ENCODE results near the gene ARID3A. TPM values are rescaled to one million over a fixed set of nuclear protein-coding genes. Genes with fewer than 3 reads are reported as not detected.

ARID3A gene
- total RNA-seq, 4 donors from 2014 or later = 1.8 to 9.4 (median 5.6) TPM

- H3K4me3 ChIP-seq (ENCODE audit: low read depth, poor library complexity, severe bottlenecking) = peak overlapping the region; percentile 83
- 8 to 10% methylated on average over 31 of the region's 31 CpGs for WGBS, 2 donors
- intact Hi-C loops (cut with DNase I; ENCODE audit: low total_unique reads) = no loop called here
- DNase-seq (ENCODE audit: low spot score in 2 of 2) = no peak
- TF ChIP-seq, protein P1, sequence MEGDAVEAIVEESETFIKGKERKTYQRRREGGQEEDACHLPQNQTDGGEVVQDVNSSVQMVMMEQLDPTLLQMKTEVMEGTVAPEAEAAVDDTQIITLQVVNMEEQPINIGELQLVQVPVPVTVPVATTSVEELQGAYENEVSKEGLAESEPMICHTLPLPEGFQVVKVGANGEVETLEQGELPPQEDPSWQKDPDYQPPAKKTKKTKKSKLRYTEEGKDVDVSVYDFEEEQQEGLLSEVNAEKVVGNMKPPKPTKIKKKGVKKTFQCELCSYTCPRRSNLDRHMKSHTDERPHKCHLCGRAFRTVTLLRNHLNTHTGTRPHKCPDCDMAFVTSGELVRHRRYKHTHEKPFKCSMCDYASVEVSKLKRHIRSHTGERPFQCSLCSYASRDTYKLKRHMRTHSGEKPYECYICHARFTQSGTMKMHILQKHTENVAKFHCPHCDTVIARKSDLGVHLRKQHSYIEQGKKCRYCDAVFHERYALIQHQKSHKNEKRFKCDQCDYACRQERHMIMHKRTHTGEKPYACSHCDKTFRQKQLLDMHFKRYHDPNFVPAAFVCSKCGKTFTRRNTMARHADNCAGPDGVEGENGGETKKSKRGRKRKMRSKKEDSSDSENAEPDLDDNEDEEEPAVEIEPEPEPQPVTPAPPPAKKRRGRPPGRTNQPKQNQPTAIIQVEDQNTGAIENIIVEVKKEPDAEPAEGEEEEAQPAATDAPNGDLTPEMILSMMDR (IDR thresholded peaks at IDR 0.05) = no peak
- TF ChIP-seq POLR2A (IDR thresholded peaks at IDR 0.05) = no peak
Observed at GRCh38 chr19:924553-925086, 1.2 kb upstream of the ARID3A start.

DNA sequence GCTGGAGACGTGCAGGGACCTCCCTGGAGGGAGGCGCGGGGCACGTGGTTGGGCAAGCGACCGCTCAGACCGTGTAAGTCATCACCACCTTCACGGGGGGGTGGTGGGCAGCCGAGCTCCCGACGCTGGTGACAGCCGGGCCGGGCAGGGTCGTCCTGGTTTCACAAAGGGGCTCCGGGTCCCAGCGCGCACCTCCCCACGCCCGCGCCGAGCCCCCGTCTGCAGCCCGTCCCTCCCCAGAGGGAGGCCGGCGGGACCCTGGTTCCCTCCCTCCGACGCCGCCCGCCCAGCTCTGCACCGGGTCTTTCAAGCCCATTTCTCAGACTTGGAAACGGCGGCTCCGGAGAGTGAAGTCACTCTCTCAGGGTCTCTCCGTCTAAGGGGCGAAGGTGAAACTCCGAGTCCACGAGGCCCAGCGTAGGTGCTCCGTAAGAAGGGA is 729 bp upstream of the ARID3A start:
- TF ChIP-seq, protein P1 (IDR thresholded peaks at IDR 0.05) = no peak
- TF ChIP-seq POLR2A (IDR thresholded peaks at IDR 0.05) = no peak
- intact Hi-C loops (cut with DNase I; ENCODE audit: low total_unique reads) = no loop called here
- 1% methylated on average over 22 to 25 of the region's 39 CpGs for WGBS, 2 donors
- H3K4me3 ChIP-seq (ENCODE audit: low read depth, poor library complexity, severe bottlenecking) = peak overlapping the region; percentile 83
- no peak for DNase-seq (ENCODE audit: low spot score in 2 of 2)

DNA sequence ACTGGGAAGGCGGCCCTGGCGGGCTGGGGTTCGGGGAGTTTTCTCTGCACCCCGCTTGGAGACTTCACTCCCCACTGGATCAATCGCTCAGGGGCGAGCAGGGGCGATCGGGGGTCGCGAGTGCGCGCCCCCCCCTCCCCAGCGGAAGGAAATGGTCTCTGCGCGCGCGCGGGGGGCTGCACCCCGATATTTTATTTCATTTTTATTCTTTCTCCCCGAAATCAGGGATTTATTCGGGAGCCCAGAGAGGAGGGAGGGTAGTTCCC is 421 bp downstream of the ARID3A start:
- H3K4me3 ChIP-seq (ENCODE audit: low read depth, poor library complexity, severe bottlenecking) = peak overlapping the region; percentile 83
- intact Hi-C loops (cut with DNase I; ENCODE audit: low total_unique reads) = no loop called here
- WGBS, 2 donors = 1% methylated on average over 12 to 21 of the region's 21 CpGs
- no peak for DNase-seq (ENCODE audit: low spot score in 2 of 2)
- TF ChIP-seq, protein P1 (IDR thresholded peaks at IDR 0.05) = no peak
- no peak for TF ChIP-seq POLR2A (IDR thresholded peaks at IDR 0.05)

DNA sequence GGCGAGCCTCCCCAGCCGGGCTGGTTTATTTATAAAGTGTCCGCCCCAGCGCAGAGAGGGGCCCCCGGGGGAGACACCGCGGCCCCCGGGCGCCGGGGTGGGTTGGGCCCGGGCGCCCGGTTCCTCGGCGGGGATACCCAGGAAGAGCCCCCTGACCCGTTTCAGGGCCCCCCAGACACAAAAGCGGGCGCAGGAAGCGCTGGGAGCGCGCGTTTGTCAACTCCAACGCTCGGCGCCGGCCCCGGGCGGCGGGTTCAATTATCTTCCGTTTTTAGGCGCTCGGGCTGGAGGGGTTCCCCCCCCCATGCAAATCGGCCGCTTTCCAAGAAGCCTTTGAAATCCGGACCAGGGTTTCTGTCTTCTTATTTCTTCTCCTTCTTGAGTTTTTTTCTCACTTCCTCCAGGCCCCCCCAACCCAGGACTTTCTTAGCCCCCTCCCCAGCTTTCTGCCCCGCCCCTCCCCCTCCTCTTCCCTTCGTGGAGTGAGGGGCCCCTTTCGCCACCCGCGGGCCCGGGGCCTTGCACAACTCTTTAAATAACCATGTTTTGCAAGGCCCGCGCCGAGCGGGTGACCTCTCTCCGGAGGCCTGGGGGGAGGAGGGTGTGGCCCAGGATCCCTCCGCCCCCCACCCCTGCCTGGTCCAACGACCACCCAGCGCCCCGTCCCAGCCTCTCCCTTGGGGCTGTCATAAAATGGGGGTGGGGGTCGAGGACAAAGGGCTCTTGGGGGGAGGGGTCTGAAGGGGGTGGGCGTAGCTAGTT is 935 bp downstream of the ARID3A start:
- TF ChIP-seq POLR2A (IDR thresholded peaks at IDR 0.05) = no peak
- TF ChIP-seq, protein P1 (IDR thresholded peaks at IDR 0.05) = no peak
- 0 to 1% methylated on average over 46 to 52 of the region's 52 CpGs for WGBS, 2 donors
- peak; percentile 65 to 96 for DNase-seq (ENCODE audit: low spot score in 2 of 2)
- H3K4me3 ChIP-seq (ENCODE audit: low read depth, poor library complexity, severe bottlenecking) = peak overlapping the region; percentile 83
- intact Hi-C loops (cut with DNase I; ENCODE audit: low total_unique reads) = no loop called here

DNA sequence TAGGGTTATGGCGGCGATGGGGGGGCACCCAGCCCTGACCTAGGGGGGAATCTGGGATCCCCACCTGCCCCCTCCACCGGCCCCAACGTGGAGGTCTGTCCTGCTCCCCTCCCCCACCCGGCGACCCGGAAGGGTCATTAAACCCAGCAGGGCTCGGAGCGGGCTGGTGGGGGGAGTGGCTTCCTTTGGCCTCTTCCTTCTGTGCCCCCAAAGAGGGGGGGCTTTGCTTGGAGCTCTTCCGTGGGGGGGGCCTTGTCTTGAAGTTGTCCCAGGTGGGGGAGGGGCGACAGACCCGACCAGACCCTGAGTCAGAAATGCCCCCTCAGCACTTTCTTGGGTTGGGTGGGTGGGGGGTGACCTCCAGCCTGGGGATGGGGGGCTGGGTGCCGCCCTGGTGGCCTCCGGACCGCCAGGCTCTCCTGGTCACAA is 1.5 kb downstream of the ARID3A start:
- WGBS, 2 donors = 0 to 10% methylated on average over 4 to 15 of the region's 15 CpGs
- no peak for TF ChIP-seq POLR2A (IDR thresholded peaks at IDR 0.05)
- TF ChIP-seq, protein P1 (IDR thresholded peaks at IDR 0.05) = no peak
- no peak for DNase-seq (ENCODE audit: low spot score in 2 of 2)
- peak overlapping the region; percentile 83 for H3K4me3 ChIP-seq (ENCODE audit: low read depth, poor library complexity, severe bottlenecking)
- intact Hi-C loops (cut with DNase I; ENCODE audit: low total_unique reads) = no loop called here
